ENCODE measurements around the gene UVRAG. TPM values are rescaled to one million over a fixed set of nuclear protein-coding genes. Genes with fewer than 3 reads are reported as not detected.

The UVRAG gene
- total RNA-seq, 6 donors from 2014 or later: 23.3 to 72.3 (median 28.5) TPM

DNA sequence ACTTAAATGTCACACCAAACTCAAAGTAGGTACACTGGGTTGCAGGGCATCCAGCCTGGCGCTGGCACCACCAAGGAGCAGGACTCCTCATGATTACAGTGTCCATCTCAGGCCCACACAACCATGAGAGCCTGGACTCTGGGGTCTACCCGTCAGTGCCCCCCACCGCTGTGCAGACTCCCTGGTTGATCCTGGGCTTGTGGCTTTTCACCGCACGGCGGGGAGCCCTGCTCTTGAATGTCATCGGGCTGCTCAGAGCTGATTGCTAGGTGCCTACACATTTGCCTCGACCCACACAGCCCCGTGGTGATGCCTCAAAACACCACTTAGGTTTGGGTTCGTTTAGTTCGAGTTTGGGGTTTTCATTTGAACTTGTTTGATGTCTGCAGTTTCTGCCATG lies 328.3 kb downstream of the UVRAG start:
- WGBS, 2 donors: 90 to 92% methylated on average over 11 of the region's 11 CpGs
- no peaks in the 10 kb centered on the region for H3K9me3 ChIP-seq
- DNase-seq (no peak), ATAC-seq (ENCODE audit: low FRiP score in 2 of 2) (no peak)
- H3K4me1 ChIP-seq: peaks cover 0 to 8% (median 0%) of the 10 kb centered on the region in 4 donors
- H3K27me3 ChIP-seq: no peaks in the 10 kb centered on the region
- H3K36me3 ChIP-seq: peaks cover 6 to 28% (median 14%) of the 10 kb centered on the region in 4 donors
- TF ChIP-seq EP300 (IDR thresholded peaks at IDR 0.05): no peak
- no peak for TF ChIP-seq CTCF (IDR thresholded peaks at IDR 0.05)
- no peak for TF ChIP-seq POLR2A (IDR thresholded peaks at IDR 0.05)
- TF ChIP-seq POLR2AphosphoS5 (IDR thresholded peaks at IDR 0.05): no peak
- H3K27ac ChIP-seq: no peak overlapping the region
- H3K4me3 ChIP-seq: no peak overlapping the region

- DNase-seq (no peak), ATAC-seq (ENCODE audit: low FRiP score in 2 of 2) (no peak)
- peaks cover under 1 to 4% (median 3%) of the 10 kb centered on the region in 4 donors for H3K4me1 ChIP-seq
- WGBS, 2 donors: 73 to 82% methylated on average over 14 of the region's 14 CpGs
- H3K27me3 ChIP-seq: no peaks in the 10 kb centered on the region
- H3K36me3 ChIP-seq: peaks cover 0 to 14% (median 9%) of the 10 kb centered on the region in 4 donors
- no peaks in the 10 kb centered on the region for H3K9me3 ChIP-seq
- no peak overlapping the region for H3K27ac ChIP-seq
- TF ChIP-seq POLR2AphosphoS5 (IDR thresholded peaks at IDR 0.05): no peak
- TF ChIP-seq POLR2A (IDR thresholded peaks at IDR 0.05): no peak
- no peak for TF ChIP-seq EP300 (IDR thresholded peaks at IDR 0.05)
- TF ChIP-seq CTCF (IDR thresholded peaks at IDR 0.05): no peak
- no peak overlapping the region for H3K4me3 ChIP-seq
These were observed 332.2 kb downstream of the UVRAG start for GRCh38 chr11:76147106-76147740.

GRCh38 chr11:76148231-76148630 lies 333.2 kb downstream of the UVRAG start:
- Histone ChIP-seq H3K4me3 (no peak overlapping the region), H3K36me3 (peaks cover 0 to 4% (median 2%) of the 10 kb centered on the region in 4 donors), H3K4me1 (peaks cover 4 to 12% (median 9%) of the 10 kb centered on the region in 4 donors), H3K27ac (no peak overlapping the region), H3K9me3 (no peaks in the 10 kb centered on the region), H3K27me3 (no peaks in the 10 kb centered on the region)
- TF ChIP-seq EP300 (IDR thresholded peaks at IDR 0.05) (no peak), POLR2A (IDR thresholded peaks at IDR 0.05) (no peak), POLR2AphosphoS5 (IDR thresholded peaks at IDR 0.05) (no peak)
- ATAC-seq (ENCODE audit: low FRiP score in 2 of 2): no peak
- DNase-seq: no peak
- WGBS, 2 donors: 87 to 93% methylated on average over 6 of the region's 6 CpGs

DNA sequence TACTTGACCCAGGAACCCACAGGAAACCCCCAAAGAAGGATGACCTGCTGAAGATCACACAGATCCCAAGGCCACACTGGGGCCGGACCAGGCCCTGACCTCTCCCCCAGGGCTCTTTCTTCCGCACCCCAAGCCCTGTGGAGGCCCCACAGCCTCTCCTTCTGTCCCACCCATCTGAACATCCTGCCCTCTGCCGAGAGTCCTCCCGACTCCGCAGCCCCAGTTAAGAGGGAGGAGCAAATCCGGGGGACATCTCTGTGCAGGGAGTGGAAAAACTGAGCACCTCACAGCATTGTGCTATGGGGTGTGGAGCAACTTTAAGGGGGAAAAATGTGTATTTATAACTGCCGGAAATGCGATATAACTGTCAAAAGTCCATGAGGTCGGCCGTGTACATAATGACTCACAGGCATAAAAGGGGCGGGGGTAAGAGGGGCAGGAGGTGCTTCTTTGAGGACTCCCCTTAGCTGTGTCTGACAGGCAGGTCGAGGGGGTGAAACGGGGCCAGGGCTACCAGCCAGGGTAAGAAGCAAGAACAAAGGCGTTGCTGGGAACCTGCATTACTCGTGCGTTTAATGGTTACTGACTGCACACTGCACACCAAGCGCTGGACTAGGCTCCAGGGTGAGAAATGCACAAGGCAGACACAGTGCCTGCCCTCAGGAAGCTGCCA lies 334.1 kb downstream of the UVRAG start:
- TF ChIP-seq POLR2AphosphoS5 (IDR thresholded peaks at IDR 0.05) (no peak), EP300 (IDR thresholded peaks at IDR 0.05) (no peak), CTCF (IDR thresholded peaks at IDR 0.05) (no peak), POLR2A (IDR thresholded peaks at IDR 0.05) (no peak)
- Histone ChIP-seq H3K4me3 (no peak overlapping the region), H3K36me3 (no peaks in the 10 kb centered on the region), H3K9me3 (no peaks in the 10 kb centered on the region), H3K27ac (no peak overlapping the region), H3K4me1 (peaks cover 4 to 12% (median 9%) of the 10 kb centered on the region in 4 donors), H3K27me3 (no peaks in the 10 kb centered on the region)
- 81 to 84% methylated on average over 13 to 17 of the region's 17 CpGs for WGBS, 2 donors
- ATAC-seq (ENCODE audit: low FRiP score in 2 of 2) (no peak), DNase-seq (no peak)

DNA sequence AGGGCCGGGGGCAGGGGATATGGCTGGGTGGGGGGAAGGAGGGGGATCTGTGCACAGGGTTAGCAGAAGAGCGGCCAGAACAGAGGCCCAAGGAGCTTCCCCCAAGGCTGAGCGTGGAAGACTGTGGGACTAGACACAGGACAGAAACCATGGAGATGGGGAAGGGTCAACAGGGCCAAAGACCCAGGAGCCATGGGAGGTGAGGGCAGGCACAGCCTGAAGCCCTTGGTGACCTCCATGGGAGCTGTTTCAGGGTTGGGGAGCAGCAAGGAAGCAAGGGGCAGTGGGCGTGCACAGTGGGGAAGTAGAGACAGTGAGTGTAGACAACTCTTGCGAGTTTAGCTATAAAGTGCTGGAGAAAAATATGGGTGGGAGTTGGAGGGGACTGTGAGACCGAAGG lies 334.7 kb downstream of the UVRAG start:
- Histone ChIP-seq H3K4me3 (no peak overlapping the region), H3K27ac (no peak overlapping the region), H3K4me1 (peaks cover 4 to 12% (median 9%) of the 10 kb centered on the region in 4 donors), H3K27me3 (no peaks in the 10 kb centered on the region), H3K36me3 (no peaks in the 10 kb centered on the region), H3K9me3 (no peaks in the 10 kb centered on the region)
- WGBS, 2 donors: 90 to 91% methylated on average over 6 of the region's 6 CpGs
- TF ChIP-seq CTCF (IDR thresholded peaks at IDR 0.05): no peak
- TF ChIP-seq POLR2AphosphoS5 (IDR thresholded peaks at IDR 0.05): no peak
- no peak for TF ChIP-seq EP300 (IDR thresholded peaks at IDR 0.05)
- no peak for TF ChIP-seq POLR2A (IDR thresholded peaks at IDR 0.05)
- no peak for DNase-seq
- ATAC-seq (ENCODE audit: low FRiP score in 2 of 2): no peak

Data from upper lobe of left lung (tissue), 6 donors.